PC-9 (cell line): ENCODE data around the gene UBLCP1. TPM values are rescaled to one million over a fixed set of nuclear protein-coding genes. Genes with fewer than 3 reads are reported as not detected.
A peak's percentile ranks its signal among the peaks of the same experiment; 100 is the strongest.

ENCODE experiments used
- BruUV-seq: library from RNA; stranded (reverse); fragments of 400-500 nt; replicated peaks from 2 replicates; lab custom pipeline; 2021; lab: Mats Ljungman, UMichigan
- CTCF ChIA-PET: fragments of 300-600 bp; sonication (Branson Sonifier 250); formaldehyde crosslinking; loops from one replicate; lab custom pipeline; 2022; ENCODE audit warnings: antibody characterized with exemption; lab: Charles Lee
- POLR2A ChIA-PET: fragments of 300-600 bp; sonication (Branson Sonifier 250); formaldehyde crosslinking; loops from one replicate; lab custom pipeline; 2022; ENCODE audit warnings: antibody characterized with exemption; ENCODE audit not compliant: unreplicated experiment; lab: Charles Lee
- DNase-seq, 2 experiments: peaks; one replicate each; pipeline versions ENCODE4 v3.0.0 to v3.0.0-alpha.2; 2015 to 2022; ENCODE audit warnings: mixed read lengths in 1 of 2
- H2AFZ ChIP-seq: fragments of 200-600 bp; sonication (generic); 2 replicates; pipeline ENCODE4 v1.8.1; 2017; ENCODE audit warnings: antibody characterized with exemption
- H3F3A ChIP-seq: fragments of 200-600 bp; sonication (generic); 2 replicates; pipeline ENCODE4 v1.8.1; 2017; ENCODE audit warnings: antibody characterized with exemption, mild to moderate bottlenecking, low read depth; ENCODE audit not compliant: insufficient read depth
- H3K27ac ChIP-seq: fragments of 200-600 bp; sonication (generic); 2 replicates; pipeline ENCODE4 v1.6.1; 2016; ENCODE audit warnings: mixed run types
- H3K27me3 ChIP-seq: fragments of 200-600 bp; sonication (generic); 2 replicates; pipeline ENCODE4 v1.6.1; 2016; ENCODE audit warnings: low read depth, mixed run types; ENCODE audit not compliant: insufficient read depth
- H3K36me3 ChIP-seq: fragments of 200-600 bp; sonication (generic); 2 replicates; pipeline ENCODE4 v1.6.1; 2016; ENCODE audit warnings: low read depth, mixed run types
- H3K4me1 ChIP-seq: fragments of 200-600 bp; sonication (generic); replicated peaks from 2 replicates; pipeline ENCODE4 v1.6.1; 2016; ENCODE audit warnings: mixed run types; ENCODE audit not compliant: insufficient read depth
- H3K4me2 ChIP-seq: fragments of 200-600 bp; sonication (generic); 2 replicates; pipeline ENCODE4 v1.6.1; 2017; ENCODE audit warnings: mixed run types
- H3K4me3 ChIP-seq: fragments of 200-600 bp; sonication (generic); 2 replicates; pipeline ENCODE4 v1.6.1; 2016; ENCODE audit warnings: mixed run types
- H3K79me2 ChIP-seq: fragments of 200-600 bp; sonication (generic); 2 replicates; pipeline ENCODE4 v1.6.1; 2017; ENCODE audit warnings: low read depth, mixed run types
- H3K9me2 ChIP-seq: fragments of 200-600 bp; sonication (generic); 2 replicates; pipeline ENCODE4 v1.8.1; 2017; ENCODE audit warnings: mild to moderate bottlenecking; ENCODE audit not compliant: insufficient read depth
- H3K9me3 ChIP-seq: fragments of 200-600 bp; sonication (generic); 2 replicates; pipeline ENCODE4 v1.8.1; 2016; ENCODE audit warnings: low read depth; ENCODE audit not compliant: insufficient read depth
- H4K20me1 ChIP-seq: fragments of 200-600 bp; sonication (generic); 2 replicates; pipeline ENCODE4 v1.8.1; 2017; ENCODE audit not compliant: insufficient read depth
- EZH2 ChIP-seq: fragments of 200-600 bp; sonication (generic); IDR thresholded peaks from 2 replicates; pipeline ENCODE4 v1.8.0; 2017; ENCODE audit warnings: antibody characterized with exemption, low read depth
- intact Hi-C: fragments of 100-400 bp; cut with micrococcal nuclease; formaldehyde crosslinking; loops from one replicate; pipeline ENCODE4 v1.10.0; 2022; ENCODE audit not compliant: unreplicated experiment
- total RNA-seq: library from RNA; stranded (reverse); gene quantifications from 2 replicates; pipeline ENCODE4 v1.2.3, GENCODE V29; 2021
- TF ChIP-seq, protein P1 (sequence below): fragments of 200-600 bp; sonication (generic); conservative IDR thresholded peaks from 2 replicates; pipeline ENCODE4 v1.6.1; 2017; ENCODE audit warnings: mixed run types, antibody characterized with exemption, mild to moderate bottlenecking, moderate library complexity

UBLCP1 gene
- total RNA-seq, 1 experiment from 2014 or later = 27.8 TPM

DNA sequence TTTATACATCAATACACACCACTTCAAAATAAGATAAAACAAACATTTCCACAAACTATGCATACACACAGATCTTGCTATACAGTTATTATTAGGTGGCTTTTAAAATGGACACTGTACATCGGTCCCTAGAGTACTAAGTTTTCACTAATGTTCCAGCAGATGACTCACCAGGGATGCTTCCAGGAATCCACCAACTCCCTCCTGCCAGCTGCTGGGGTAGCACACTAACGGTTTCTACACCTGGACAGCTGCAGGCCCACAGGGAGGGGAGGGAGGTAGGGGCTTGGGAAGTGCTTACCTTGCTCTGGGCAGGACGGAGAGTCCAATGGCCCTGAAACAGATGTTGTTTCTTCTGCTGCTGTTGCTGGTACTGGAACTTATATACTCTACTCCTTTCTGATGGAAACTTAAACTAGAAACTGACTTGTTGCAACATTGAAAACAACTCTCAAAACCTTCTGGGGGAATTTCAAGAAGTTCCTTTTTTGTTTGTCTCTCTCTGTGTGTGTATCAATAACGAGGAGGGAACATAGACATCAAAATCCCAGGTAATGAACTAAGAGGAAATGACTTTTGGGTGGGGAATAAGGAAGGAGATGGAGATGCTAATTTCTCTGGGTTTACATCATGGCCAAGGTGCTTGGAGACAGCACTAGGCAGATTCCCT lies 67.2 kb downstream of the UBLCP1 start, which contains the start of gene IL12B:
Gene IL12B (minus strand): TSS at position 357 of the 670 bp plus-strand sequence. CDS start 3,705 bp downstream, outside the sequence.
- Histone ChIP-seq H3K27me3 (peaks cover 24% of the 10 kb centered on the region), H2AFZ (no peak within 1 kb of the TSS), H3K4me2 (peak within 1 kb of the TSS; percentile 83), H4K20me1 (no peaks in the 10 kb centered on the region; the same call in 1 of the 2 replicates), H3K9me2 (no peaks in the 10 kb centered on the region), H3K4me3 (peak within 1 kb of the TSS; percentile 56; the same call in 1 of the 2 replicates), H3K36me3 (no peaks in the 10 kb centered on the region), H3K4me1 (no peaks in the 10 kb centered on the region), H3K27ac (no peak within 1 kb of the TSS), H3K79me2 (no peaks in the 10 kb centered on the region), H3K9me3 (no peaks in the 10 kb centered on the region), H3F3A (no peaks in the 10 kb centered on the region)
- TF ChIP-seq, protein P1, sequence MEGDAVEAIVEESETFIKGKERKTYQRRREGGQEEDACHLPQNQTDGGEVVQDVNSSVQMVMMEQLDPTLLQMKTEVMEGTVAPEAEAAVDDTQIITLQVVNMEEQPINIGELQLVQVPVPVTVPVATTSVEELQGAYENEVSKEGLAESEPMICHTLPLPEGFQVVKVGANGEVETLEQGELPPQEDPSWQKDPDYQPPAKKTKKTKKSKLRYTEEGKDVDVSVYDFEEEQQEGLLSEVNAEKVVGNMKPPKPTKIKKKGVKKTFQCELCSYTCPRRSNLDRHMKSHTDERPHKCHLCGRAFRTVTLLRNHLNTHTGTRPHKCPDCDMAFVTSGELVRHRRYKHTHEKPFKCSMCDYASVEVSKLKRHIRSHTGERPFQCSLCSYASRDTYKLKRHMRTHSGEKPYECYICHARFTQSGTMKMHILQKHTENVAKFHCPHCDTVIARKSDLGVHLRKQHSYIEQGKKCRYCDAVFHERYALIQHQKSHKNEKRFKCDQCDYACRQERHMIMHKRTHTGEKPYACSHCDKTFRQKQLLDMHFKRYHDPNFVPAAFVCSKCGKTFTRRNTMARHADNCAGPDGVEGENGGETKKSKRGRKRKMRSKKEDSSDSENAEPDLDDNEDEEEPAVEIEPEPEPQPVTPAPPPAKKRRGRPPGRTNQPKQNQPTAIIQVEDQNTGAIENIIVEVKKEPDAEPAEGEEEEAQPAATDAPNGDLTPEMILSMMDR = no peak
- no peak for TF ChIP-seq EZH2
- intact Hi-C loops = loop anchor here (5.0 kb wide), 1 partner anchor 112 kb away; no protein-coding TSS in a partner anchor
- POLR2A ChIA-PET = no interaction called here
- DNase-seq = no peak
- CTCF ChIA-PET = no interaction called here
- BruUV-seq = no TSS peak

DNA sequence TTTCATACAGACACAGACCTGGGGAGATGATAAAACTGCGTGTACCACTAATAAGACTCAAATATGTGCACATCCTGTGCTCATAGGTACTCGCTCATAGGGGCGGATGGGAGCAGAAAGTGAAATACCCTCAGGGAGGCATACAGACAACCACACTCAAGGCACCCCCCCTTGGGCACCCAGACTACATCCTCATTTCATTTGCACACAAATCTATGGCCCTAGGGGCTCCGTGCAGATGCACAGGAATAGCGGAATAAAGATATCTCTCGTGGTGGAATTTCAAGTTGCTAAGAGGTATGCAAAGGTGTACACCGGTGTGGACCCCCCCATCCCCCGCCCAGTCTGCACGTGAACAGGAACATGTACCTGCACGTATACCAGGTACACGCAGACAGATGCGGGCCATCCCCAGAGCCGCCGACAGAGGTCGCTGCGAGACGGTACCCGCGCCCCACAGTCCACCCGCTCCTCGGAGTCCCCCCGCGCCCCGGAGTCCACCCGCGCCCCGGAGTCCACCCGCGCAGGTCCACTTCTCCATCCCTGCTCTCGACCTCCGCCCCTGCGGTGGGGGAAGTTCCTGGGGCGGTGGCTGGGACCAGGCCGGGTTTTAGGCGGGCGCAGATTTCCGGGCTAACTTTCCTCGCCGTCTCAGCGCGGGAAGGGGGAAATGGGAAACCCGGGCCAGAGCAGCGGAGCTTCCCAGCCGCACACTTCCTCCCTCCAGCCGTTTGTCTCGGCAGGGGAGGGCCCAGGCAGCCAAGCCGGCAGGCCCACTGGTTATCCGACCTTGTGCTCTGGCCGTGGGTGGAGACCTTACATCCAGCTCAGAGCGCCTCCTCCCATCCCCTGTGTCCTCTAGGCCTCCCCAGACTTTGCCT lies 68.2 kb downstream of the UBLCP1 start:
- Histone ChIP-seq H3K4me2 (peak overlapping the region; percentile 83), H3K9me3 (no peaks in the 10 kb centered on the region), H4K20me1 (no peaks in the 10 kb centered on the region; the same call in 1 of the 2 replicates), H3F3A (no peaks in the 10 kb centered on the region), H3K4me1 (no peaks in the 10 kb centered on the region), H3K27ac (no peak overlapping the region), H3K79me2 (no peaks in the 10 kb centered on the region), H3K9me2 (no peaks in the 10 kb centered on the region), H3K27me3 (peaks cover 24% of the 10 kb centered on the region), H3K36me3 (no peaks in the 10 kb centered on the region), H3K4me3 (peak overlapping the region; percentile 56; the same call in 1 of the 2 replicates), H2AFZ (peak overlapping the region; percentile 81)
- intact Hi-C loops = loop anchor here (1.0 to 5.0 kb wide), 2 partner anchors 111 to 656 kb away; no protein-coding TSS in a partner anchor
- CTCF ChIA-PET = interaction anchor here (0.6 to 1.0 kb wide), 4 partner anchors 20 to 589 kb away, joined by 3 to 5 read pairs (median 3); no protein-coding TSS in a partner anchor
- TSS peak; percentile 38 for BruUV-seq
- TF ChIP-seq, protein P1 = peak; percentile 87
- TF ChIP-seq EZH2 = no peak
- peak in 1 of 2 experiments; percentile 73 for DNase-seq
- POLR2A ChIA-PET = no interaction called here
